CD4-positive, alpha-beta T cell treated with Interleukin-6 for 4 hours (primary cell): ENCODE results near the gene PAK1.
"Not testable (repeated sequence)": the region's sequence is repeated elsewhere in the genome, so short reads cannot be mapped to it uniquely, and the experiment has no call there.

Source experiments
- DNase-seq: peaks from one replicate; pipeline ENCODE4 v3.0.0-alpha.2; 2020; ENCODE audit warnings: mixed read lengths

PAK1 gene

GRCh38 chr11:77300695-77301094 is 173.2 kb downstream of the PAK1 start:
- no peak for DNase-seq

GRCh38 chr11:77300028-77300427 is 173.9 kb downstream of the PAK1 start:
- DNase-seq: not testable (repeated sequence)

GRCh38 chr11:77299528-77299993 is 174.3 kb downstream of the PAK1 start:
- DNase-seq: no peak

- DNase-seq: no peak
Measured at GRCh38 chr11:77294040-77294439, 179.9 kb downstream of the PAK1 start.

GRCh38 chr11:77289737-77290136 is 184.2 kb downstream of the PAK1 start:
- DNase-seq: no peak

GRCh38 chr11:77287615-77288273 is 186.2 kb downstream of the PAK1 start:
- no peak for DNase-seq

GRCh38 chr11:77287136-77287535 is 186.8 kb downstream of the PAK1 start:
- DNase-seq: no peak

GRCh38 chr11:77284476-77285468 is 189.1 kb downstream of the PAK1 start:
- no peak for DNase-seq

- DNase-seq: no peak
Measured at GRCh38 chr11:77283101-77283500, 190.8 kb downstream of the PAK1 start.

- DNase-seq: no peak
Measured at GRCh38 chr11:77278595-77279506, 195.0 kb downstream of the PAK1 start.

- DNase-seq: no peak
Measured at GRCh38 chr11:77276271-77276670, 197.6 kb downstream of the PAK1 start.
